Effector memory CD8-positive, alpha-beta T cell (primary cell): Measurements from ENCODE around the gene CDC42BPA.

ENCODE experiments used
- ATAC-seq: fragments of 150-1000 bp; cut with Tn5 transposase; replicated peaks from 2 replicates; pipeline ENCODE4 v1.10.0; 2021; ENCODE audit warnings: mild to moderate bottlenecking, moderate library complexity
- DNase-seq, 3 experiments: peaks; one replicate each; pipeline ENCODE4 v3.0.0; 2021
- H3K27ac Mint-ChIP-seq, 2 donors: one replicate each; pipeline ENCODE4 v1.8.0; 2022; ENCODE audit warnings: mild to moderate bottlenecking in 2 of 2, mixed read lengths in 2 of 2, moderate library complexity in 2 of 2
- H3K27me3 Mint-ChIP-seq, 2 donors: one replicate each; pipeline ENCODE4 v1.8.0; 2022; ENCODE audit warnings: mixed read lengths in 2 of 2
- H3K36me3 Mint-ChIP-seq: one replicate; pipeline ENCODE4 v1.8.0; 2022; ENCODE audit warnings: mild to moderate bottlenecking, moderate library complexity, mixed read lengths; ENCODE audit not compliant: insufficient read depth
- H3K4me1 Mint-ChIP-seq, 2 donors: one replicate each; pipeline ENCODE4 v1.8.0; 2022; ENCODE audit warnings: low read depth in 2 of 2, mixed read lengths in 2 of 2
- H3K4me3 Mint-ChIP-seq, 2 donors: one replicate each; pipeline ENCODE4 v1.8.0; 2022; ENCODE audit warnings: mild to moderate bottlenecking in 2 of 2, mixed read lengths in 2 of 2, moderate library complexity in 2 of 2
- H3K9me3 Mint-ChIP-seq, 2 donors: one replicate each; pipeline ENCODE4 v1.8.0; 2022; ENCODE audit warnings: mixed read lengths in 2 of 2

The CDC42BPA gene

DNA sequence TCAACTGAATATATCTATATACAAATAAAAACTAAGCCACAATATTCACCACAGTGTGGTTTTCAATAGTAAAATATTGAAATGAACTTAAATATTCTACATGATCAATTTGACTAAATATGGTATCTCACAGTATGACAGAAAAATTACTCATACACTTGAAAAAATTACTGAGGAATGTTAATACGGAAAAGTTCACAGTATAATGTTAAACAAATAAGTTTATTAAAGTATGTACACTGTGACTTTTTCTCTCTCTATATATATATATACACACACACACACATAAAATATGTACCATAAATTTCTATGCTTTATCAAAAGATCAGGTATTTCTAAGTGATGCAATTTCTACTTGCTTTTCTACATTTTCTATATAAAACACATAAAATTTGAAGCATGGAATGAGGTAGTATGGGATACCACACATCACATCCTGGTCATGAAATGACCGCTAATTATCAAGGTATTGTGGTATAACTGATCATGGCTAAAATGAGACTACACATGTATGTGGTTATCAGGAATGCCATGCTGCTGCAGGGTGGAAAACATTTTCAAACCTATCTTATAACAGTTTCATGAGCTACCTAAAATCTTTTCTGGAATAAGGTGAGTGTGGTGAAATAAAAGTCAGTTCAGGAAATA lies 102.3 kb downstream of the CDC42BPA start:
- no peak overlapping the region for H3K4me3 Mint-ChIP-seq
- no peaks in the 10 kb centered on the region for H3K9me3 Mint-ChIP-seq
- peaks cover 43 to 47% of the 10 kb centered on the region in 2 donors for H3K27me3 Mint-ChIP-seq
- no peak for ATAC-seq
- peaks cover 3% of the 10 kb centered on the region for H3K36me3 Mint-ChIP-seq
- no peaks in the 10 kb centered on the region for H3K4me1 Mint-ChIP-seq
- H3K27ac Mint-ChIP-seq = no peak overlapping the region
- DNase-seq = no peak

DNA sequence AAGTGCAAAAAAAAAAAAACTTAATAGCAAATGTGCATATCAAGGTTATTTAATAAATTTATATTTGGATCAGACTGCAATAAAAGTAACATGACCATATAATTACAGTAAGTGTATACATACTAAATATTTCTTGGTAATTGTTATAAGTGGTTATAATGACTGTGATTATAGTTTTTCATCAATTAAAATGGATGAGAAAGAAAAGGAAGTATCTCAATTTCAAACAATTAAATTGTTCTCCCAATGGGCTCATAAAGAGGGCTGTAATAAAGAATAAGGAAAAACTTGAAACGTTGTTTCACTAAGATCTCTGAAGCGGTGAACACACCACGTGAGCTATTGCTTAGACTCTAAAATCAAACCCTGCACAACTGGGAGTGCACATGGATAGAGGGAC lies 104.1 kb downstream of the CDC42BPA start:
- Mint-ChIP-seq H3K4me1 (no peaks in the 10 kb centered on the region), H3K4me3 (no peak overlapping the region), H3K9me3 (no peaks in the 10 kb centered on the region), H3K27ac (no peak overlapping the region), H3K27me3 (peaks cover 37 to 48% of the 10 kb centered on the region in 2 donors), H3K36me3 (no peaks in the 10 kb centered on the region)
- ATAC-seq (no peak), DNase-seq (no peak)

DNA sequence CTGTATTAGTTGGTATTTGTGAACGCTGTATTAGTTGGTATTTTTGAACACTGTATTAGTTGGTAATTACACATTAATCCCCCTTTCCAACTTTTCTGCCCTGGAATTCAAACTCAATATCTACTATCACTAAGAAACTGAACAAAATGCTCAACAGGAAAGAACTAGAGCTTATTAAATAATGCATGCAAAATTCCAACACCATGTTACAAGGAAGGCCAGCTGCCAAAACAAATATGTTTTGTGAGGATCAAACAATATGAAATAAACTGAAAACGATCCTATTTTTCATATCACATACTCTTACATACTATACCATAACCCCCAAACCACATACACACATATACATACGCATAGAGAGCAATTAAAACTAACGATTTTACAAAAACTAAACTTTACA lies 104.9 kb downstream of the CDC42BPA start:
- no peak for ATAC-seq
- no peak overlapping the region for H3K27ac Mint-ChIP-seq
- DNase-seq = no peak
- H3K4me3 Mint-ChIP-seq = no peak overlapping the region
- no peaks in the 10 kb centered on the region for H3K4me1 Mint-ChIP-seq
- H3K9me3 Mint-ChIP-seq = no peaks in the 10 kb centered on the region
- H3K36me3 Mint-ChIP-seq = no peaks in the 10 kb centered on the region
- H3K27me3 Mint-ChIP-seq = peaks cover 37 to 48% of the 10 kb centered on the region in 2 donors

DNA sequence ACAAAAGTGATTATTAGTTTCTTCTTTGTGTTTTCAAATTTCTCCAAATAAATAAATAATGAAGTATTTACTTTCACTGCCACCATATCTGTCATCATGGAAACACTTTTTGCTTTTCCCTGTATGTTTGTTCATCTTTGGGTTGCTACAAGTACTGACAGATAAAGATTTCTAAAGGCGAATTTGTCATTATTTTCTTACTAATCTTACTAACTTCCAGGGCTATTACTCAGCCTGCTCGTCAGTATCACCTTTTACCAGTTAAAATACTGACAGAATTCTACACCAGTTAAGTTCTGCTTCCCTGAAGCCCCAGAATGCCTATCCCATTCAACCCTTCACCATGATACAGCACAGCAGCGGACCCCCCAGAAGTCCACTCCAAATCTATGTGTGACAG lies 106.1 kb downstream of the CDC42BPA start:
- H3K36me3 Mint-ChIP-seq = no peaks in the 10 kb centered on the region
- H3K27me3 Mint-ChIP-seq = peaks cover 27 to 38% of the 10 kb centered on the region in 2 donors
- H3K27ac Mint-ChIP-seq = no peak overlapping the region
- H3K4me3 Mint-ChIP-seq = no peak overlapping the region
- H3K9me3 Mint-ChIP-seq = no peaks in the 10 kb centered on the region
- DNase-seq (no peak), ATAC-seq (no peak)
- no peaks in the 10 kb centered on the region for H3K4me1 Mint-ChIP-seq

DNA sequence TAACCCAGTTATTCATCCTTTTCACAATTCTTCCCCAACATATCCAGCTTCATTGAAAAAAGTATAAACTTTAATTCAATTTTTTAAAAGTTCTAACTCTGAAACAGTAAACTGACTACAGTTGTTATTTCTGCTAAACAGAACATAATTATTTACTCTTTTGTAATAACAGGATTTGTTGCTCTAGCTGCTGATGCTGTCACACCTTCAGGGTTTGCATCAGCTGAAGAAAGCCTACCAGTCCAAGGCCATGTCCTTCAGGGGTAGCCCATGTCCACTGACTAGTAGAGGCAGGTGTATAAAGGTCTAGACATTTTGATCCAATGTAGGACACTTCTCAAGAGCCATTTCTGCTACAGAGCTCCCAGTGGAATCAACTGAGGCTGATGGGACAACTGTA lies 107.7 kb downstream of the CDC42BPA start:
- Mint-ChIP-seq H3K4me1 (no peaks in the 10 kb centered on the region), H3K9me3 (no peaks in the 10 kb centered on the region), H3K27ac (no peak overlapping the region), H3K4me3 (no peak overlapping the region), H3K36me3 (no peaks in the 10 kb centered on the region), H3K27me3 (peaks cover 26 to 35% of the 10 kb centered on the region in 2 donors)
- ATAC-seq (no peak), DNase-seq (no peak)

DNA sequence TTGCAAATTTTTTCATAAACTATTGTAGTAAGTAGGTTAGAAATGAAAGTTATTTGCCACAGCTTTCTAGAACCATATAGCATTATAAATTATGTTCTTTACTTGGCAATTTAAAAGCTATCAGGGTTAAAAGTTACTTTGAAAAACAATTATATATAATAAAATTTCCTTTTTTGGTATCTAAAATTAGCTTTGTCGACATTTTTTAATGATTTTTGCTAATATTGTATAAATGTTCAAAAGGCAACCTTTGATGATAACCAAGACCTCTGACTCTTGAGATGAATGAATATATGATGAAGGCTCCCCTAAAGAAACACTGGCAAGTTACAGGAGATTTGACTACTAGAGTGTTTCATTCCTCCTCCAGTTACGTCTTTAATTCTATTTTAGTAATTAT lies 121.2 kb downstream of the CDC42BPA start:
- Mint-ChIP-seq H3K9me3 (no peaks in the 10 kb centered on the region), H3K27me3 (peaks cover 9 to 12% of the 10 kb centered on the region in 2 donors), H3K4me3 (no peak overlapping the region), H3K36me3 (no peaks in the 10 kb centered on the region), H3K27ac (no peak overlapping the region), H3K4me1 (no peaks in the 10 kb centered on the region)
- no peak for DNase-seq
- ATAC-seq = no peak

DNA sequence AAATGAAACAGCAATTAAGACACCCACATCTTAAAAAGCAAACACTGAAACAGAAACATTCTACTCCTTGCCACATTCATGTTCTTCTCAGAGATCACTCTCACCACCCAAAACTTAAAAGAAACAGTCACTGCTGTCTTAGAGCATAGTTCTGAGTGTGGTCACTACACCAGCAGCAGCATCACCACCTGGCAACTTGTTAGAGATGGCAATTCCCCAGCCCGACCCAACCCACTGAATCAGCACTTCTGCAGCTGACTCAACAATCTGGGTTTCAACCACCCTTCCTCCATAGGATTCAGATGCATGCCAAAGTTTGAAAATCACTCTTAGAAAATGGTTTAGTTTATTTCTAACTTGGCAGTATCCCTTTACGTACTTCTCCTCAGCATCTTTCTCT lies 126.1 kb downstream of the CDC42BPA start:
- ATAC-seq = no peak
- H3K4me3 Mint-ChIP-seq = no peak overlapping the region

DNA sequence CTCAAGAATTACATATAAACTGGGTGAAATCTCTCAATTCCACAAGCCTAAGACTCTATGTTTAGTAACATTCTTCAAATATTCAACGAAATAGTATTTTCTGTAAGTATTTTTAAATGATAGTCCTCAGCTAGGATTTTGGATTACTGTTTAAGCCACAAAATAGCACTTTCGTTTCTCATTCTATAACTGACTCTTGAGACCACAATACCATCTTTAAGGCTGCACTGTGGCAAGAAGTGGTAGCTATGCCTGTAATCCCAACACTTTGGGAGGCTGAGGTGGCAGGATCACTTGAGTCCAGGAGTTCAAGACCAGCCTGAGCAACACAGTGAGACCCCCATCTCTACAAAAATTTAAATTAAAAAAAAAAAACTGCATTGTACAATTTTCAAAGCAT lies 126.7 kb downstream of the CDC42BPA start:
- no peak for ATAC-seq
- DNase-seq = no peak
- Mint-ChIP-seq H3K9me3 (no peaks in the 10 kb centered on the region), H3K27me3 (peaks cover 19 to 40% of the 10 kb centered on the region in 2 donors), H3K4me1 (no peaks in the 10 kb centered on the region), H3K4me3 (no peak overlapping the region), H3K27ac (no peak overlapping the region), H3K36me3 (no peaks in the 10 kb centered on the region)

More for the DNA sequence above, 126.1 kb downstream of the CDC42BPA start:
- Mint-ChIP-seq H3K27me3 (peaks cover 19 to 35% of the 10 kb centered on the region in 2 donors), H3K36me3 (no peaks in the 10 kb centered on the region), H3K4me1 (no peaks in the 10 kb centered on the region), H3K27ac (no peak overlapping the region), H3K9me3 (no peaks in the 10 kb centered on the region)
- DNase-seq = no peak

DNA sequence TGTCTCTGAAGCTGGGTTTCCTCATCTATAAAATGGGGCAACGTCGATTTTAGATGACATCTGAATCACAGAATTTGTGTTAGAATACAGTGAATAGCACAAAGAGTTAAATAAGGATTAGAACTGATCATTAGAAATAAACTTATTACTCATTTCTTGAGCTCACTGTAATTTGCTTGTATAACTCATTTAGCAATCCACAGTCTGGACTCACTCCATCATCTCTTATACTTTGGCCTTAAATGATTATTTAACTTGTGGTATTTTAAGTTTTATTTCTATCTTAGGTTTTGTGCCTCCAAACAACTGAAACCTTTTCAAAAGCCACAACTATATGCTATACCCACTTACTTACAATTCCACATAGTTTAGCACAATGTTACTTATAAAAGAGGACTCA lies 128.0 kb downstream of the CDC42BPA start:
- DNase-seq (no peak), ATAC-seq (no peak)
- Mint-ChIP-seq H3K4me3 (no peak overlapping the region), H3K27ac (no peak overlapping the region), H3K9me3 (no peaks in the 10 kb centered on the region), H3K4me1 (no peaks in the 10 kb centered on the region), H3K27me3 (peaks cover 26 to 43% of the 10 kb centered on the region in 2 donors), H3K36me3 (no peaks in the 10 kb centered on the region)

DNA sequence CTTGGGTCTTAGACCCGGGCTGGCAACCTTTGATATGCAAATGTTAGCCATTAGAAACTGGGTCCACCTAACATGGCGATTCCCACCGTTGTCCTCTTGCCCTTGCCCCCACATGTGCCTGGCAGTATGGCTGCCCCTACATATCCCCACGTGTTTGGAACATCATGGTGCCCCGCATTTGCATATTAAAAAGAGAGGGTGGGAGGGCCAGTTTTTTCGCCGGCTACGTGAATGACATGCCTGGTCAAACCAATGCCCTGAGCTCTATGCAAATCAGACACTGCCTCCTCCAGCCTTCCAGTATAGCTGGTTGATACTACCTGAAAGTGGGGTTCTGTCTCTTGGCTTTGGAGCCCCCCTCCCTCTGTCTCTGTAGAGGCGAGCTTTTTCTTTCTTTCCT lies 133.0 kb downstream of the CDC42BPA start:
- H3K36me3 Mint-ChIP-seq = no peaks in the 10 kb centered on the region
- no peak overlapping the region for H3K4me3 Mint-ChIP-seq
- H3K27me3 Mint-ChIP-seq = peaks cover 19 to 48% of the 10 kb centered on the region in 2 donors
- ATAC-seq = no peak
- H3K27ac Mint-ChIP-seq = no peak overlapping the region
- no peak for DNase-seq
- H3K9me3 Mint-ChIP-seq = no peaks in the 10 kb centered on the region
- peaks cover 0 to 2% of the 10 kb centered on the region in 2 donors for H3K4me1 Mint-ChIP-seq

DNA sequence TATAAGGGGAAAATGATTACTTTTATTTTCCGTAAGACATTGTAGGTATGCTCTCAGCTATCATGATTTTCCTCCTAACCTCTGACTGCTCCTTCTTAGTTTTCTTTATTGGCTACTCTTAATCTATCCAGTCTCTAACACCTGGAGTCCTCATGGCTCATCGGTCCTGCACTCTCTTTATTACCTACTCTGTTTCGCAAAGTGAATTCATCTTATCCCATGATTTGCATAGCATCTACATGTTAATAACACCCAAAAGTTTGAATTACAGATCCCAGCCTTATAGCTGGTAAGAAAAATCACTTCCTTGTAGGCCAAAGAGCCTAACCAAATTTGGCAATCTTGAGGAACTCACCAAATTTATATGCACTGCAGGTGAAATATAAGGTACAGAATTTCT lies 136.3 kb downstream of the CDC42BPA start:
- no peak for ATAC-seq
- DNase-seq = no peak
- Mint-ChIP-seq H3K4me1 (peaks cover 0 to 2% of the 10 kb centered on the region in 2 donors), H3K36me3 (no peaks in the 10 kb centered on the region), H3K27ac (no peak overlapping the region), H3K4me3 (no peak overlapping the region), H3K27me3 (peaks cover 23 to 49% of the 10 kb centered on the region in 2 donors), H3K9me3 (no peaks in the 10 kb centered on the region)

DNA sequence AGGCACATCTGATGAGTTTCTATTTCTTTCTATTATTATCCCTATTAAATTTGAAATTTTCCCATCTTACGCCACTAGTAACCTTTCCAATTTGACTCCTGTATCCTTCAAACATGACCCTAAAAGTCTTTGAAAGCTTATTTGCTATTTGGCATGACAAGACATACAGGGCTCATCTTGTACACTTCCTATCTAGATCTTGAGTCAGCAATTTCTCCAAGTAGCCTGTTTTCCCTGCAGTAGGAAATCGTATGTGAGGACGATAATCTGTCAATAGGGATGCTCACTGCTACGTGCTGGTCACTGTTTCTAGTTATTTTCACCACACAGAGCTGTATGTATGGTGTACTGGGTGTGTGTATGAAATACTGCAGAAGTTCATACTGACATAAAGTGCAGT lies 142.7 kb downstream of the CDC42BPA start:
- no peak overlapping the region for H3K4me3 Mint-ChIP-seq
- no peaks in the 10 kb centered on the region for H3K36me3 Mint-ChIP-seq
- H3K27ac Mint-ChIP-seq = no peak overlapping the region

DNA sequence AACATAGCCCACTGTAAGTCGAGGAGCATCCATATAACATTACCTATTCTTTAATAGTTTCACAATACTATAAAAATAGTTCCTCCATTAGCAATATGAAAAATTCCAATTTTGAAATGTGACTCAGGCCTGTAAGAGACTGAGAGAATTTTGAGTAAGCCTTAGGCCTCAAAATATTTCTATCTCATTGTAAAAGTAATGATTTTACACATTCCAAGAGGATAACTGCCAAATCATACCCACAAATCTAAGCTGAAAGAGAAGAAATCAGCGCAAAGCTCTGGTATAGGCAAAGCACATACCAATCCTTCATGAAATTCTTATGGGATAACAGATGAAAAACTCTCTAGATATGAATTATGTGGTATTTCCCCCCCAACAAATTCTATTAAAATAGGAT lies 144.1 kb downstream of the CDC42BPA start:
- H3K4me3 Mint-ChIP-seq = no peak overlapping the region
- H3K4me1 Mint-ChIP-seq = no peaks in the 10 kb centered on the region
- peaks cover 34 to 53% of the 10 kb centered on the region in 2 donors for H3K27me3 Mint-ChIP-seq
- DNase-seq = no peak
- H3K36me3 Mint-ChIP-seq = no peaks in the 10 kb centered on the region
- no peak for ATAC-seq
- no peaks in the 10 kb centered on the region for H3K9me3 Mint-ChIP-seq
- H3K27ac Mint-ChIP-seq = no peak overlapping the region

More for the DNA sequence above, 142.7 kb downstream of the CDC42BPA start:
- ATAC-seq (no peak), DNase-seq (no peak)
- Mint-ChIP-seq H3K4me1 (no peaks in the 10 kb centered on the region), H3K9me3 (no peaks in the 10 kb centered on the region), H3K27me3 (peaks cover 21 to 40% of the 10 kb centered on the region in 2 donors)

DNA sequence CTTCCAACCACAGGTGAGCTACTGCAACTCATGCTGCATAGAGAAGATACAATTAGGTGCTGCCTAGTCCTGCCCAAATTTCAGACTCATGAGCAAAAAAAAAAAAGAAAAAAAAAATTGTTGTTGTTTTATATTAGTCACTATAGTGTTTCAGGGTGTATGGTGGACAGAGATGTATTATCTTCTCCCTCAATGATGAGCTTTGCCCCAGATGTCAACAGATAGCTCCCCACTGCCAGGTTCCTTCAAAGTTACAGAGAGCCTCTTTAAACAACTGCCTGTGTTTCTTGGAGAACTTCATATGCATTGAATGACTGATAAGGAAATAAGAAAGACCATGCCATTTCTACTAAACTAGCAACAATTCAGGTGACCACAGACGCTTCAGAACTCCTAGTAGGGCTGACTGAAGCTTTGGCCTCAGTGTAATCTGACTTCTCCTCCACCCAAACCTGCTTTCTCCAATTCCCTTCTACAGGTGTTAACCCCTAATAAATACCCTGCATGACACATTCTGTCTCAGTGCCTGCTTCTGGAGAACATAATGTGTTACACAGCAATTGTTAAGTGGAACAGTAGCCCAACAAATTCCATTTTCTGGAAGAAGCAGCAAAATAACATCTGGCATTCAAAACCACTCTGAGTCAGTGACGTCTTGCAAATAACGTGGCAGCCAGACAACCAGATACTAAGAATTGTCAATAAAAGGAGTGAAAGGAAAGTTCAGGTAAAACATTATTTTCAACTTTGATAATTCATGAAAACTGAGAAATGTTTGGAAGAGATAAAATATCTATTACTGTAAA lies 147.7 kb downstream of the CDC42BPA start:
- H3K9me3 Mint-ChIP-seq = no peaks in the 10 kb centered on the region
- no peak for ATAC-seq
- no peak overlapping the region for H3K4me3 Mint-ChIP-seq
- no peaks in the 10 kb centered on the region for H3K4me1 Mint-ChIP-seq
- H3K36me3 Mint-ChIP-seq = no peaks in the 10 kb centered on the region
- DNase-seq = no peak
- H3K27me3 Mint-ChIP-seq = peaks cover 29 to 40% of the 10 kb centered on the region in 2 donors
- no peak overlapping the region for H3K27ac Mint-ChIP-seq
